ENCODE data around the gene TENM4. TPM values are rescaled to one million over a fixed set of nuclear protein-coding genes. Genes with fewer than 3 reads are reported as not detected.

TENM4 gene
- total and polyA plus RNA-seq, 2 of the 8 experiments (the other 6 are each of a cell fraction or from before 2014, with no cell fraction given): 3.5 to 7.2 TPM

DNA sequence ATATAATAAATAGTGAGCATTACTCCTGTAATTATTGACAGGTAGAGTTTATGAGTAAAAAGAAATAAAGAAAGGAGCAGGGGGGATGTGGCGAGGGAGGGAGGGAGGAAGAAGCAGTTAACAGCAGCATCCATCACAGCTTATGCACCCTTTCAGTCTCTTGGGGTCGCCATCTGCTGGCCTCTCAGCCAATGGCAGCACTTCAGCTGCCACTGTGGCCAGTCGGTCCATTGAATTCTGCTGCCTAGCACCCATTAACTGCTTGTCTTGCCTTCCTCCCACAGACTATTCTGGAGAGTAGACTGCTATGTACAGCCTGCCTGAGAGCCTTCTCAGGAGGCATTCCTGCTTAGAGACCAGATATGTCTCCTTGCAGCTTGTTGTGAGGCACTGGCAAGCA is 388.3 kb downstream of the TENM4 start:
- H2AFZ ChIP-seq (ENCODE audit: low read length): no peak overlapping the region
- no peak overlapping the region for H3K18ac ChIP-seq (ENCODE audit: extremely low read depth, low read length)
- no peak overlapping the region for H3K56ac ChIP-seq (replicated peaks; ENCODE audit: insufficient read length, low read depth, low read length)
- ChIA-PET POLR2A (ENCODE audit: partially characterized antibody) (no interaction called here), CTCF (ENCODE audit: partially characterized antibody) (interaction anchor here (0.6 to 8.0 kb wide), 22 partner anchors 12 to 446 kb away, joined by 3 to 72 read pairs (median 4); no protein-coding TSS in a partner anchor)
- H2BK5ac ChIP-seq (ENCODE audit: low read depth, low read length): no peak overlapping the region
- H4K91ac ChIP-seq (replicated peaks; ENCODE audit: insufficient read length, low read length): no peak overlapping the region
- H4K8ac ChIP-seq (ENCODE audit: extremely low read depth, insufficient read depth, low read length): no peak overlapping the region
- H3K9me3 ChIP-seq (ENCODE audit: insufficient read depth in 2 of 2, low read depth in 1 of 2, low read length in 1 of 2): no peaks in the 10 kb centered on the region
- no peak overlapping the region for H3K4ac ChIP-seq (replicated peaks; ENCODE audit: insufficient read length, low read depth, low read length)
- H3K23me2 ChIP-seq (ENCODE audit: low read depth, low read length): no peaks in the 10 kb centered on the region
- no peak overlapping the region for H2AK5ac ChIP-seq (ENCODE audit: low read depth, low read length)
- no peaks in the 10 kb centered on the region for H3K79me1 ChIP-seq (ENCODE audit: low read depth, low read length)
- H3K4me2 ChIP-seq (ENCODE audit: insufficient read depth in 1 of 2, low read depth in 2 of 2, low read length in 2 of 2): no peak overlapping the region
- H3K4me1 ChIP-seq (replicated peaks in 1 of 4; ENCODE audit: control insufficient read depth in 3 of 4, insufficient read depth in 4 of 4, low read length in 3 of 4): no peaks in the 10 kb centered on the region
- H2BK15ac ChIP-seq (ENCODE audit: low read length): no peak overlapping the region
- no peak overlapping the region for H3K4me3 ChIP-seq (ENCODE audit: extremely low read depth in 1 of 4, insufficient read depth in 2 of 4, low read depth in 3 of 4, low read length in 4 of 4)
- no peak overlapping the region for H3K27ac ChIP-seq (ENCODE audit: low read depth, low read length)
- FAIRE-seq (no peak), DNase-seq (ENCODE audit: low read depth in 1 of 2, low spot score in 2 of 2) (no peak)
- H3K14ac ChIP-seq (ENCODE audit: insufficient read length): no peak overlapping the region
- no peaks in the 10 kb centered on the region for H3K36me3 ChIP-seq (ENCODE audit: control insufficient read depth in 2 of 4, insufficient read depth in 4 of 4, low read length in 3 of 4)
- H3K79me2 ChIP-seq (ENCODE audit: control insufficient read depth in 1 of 2, insufficient read depth in 2 of 2, low read length in 2 of 2): no peaks in the 10 kb centered on the region
- H3K27me3 ChIP-seq (replicated peaks in 1 of 4; ENCODE audit: control insufficient read depth in 3 of 4, extremely low read depth in 1 of 4, insufficient read depth in 3 of 4, low read length in 3 of 4): no peaks in the 10 kb centered on the region
- 65% methylated on average over 3 of the region's 3 CpGs; no CpG with 5 or more reads in 1 of the 2 experiments for WGBS, 2 experiments (ENCODE audit: extremely low coverage in 1 of 2, insufficient coverage in 1 of 2, insufficient read length in 1 of 2, insufficient replicate concordance in 2 of 2, low coverage in 1 of 2, low lambda C conversion rate in 2 of 2, missing lambda C conversion rate in 1 of 2)
- H2BK120ac ChIP-seq (replicated peaks; ENCODE audit: low read depth, low read length): no peak overlapping the region
- H3K9ac ChIP-seq (replicated peaks in 1 of 4; ENCODE audit: extremely low read depth in 1 of 4, low read depth in 3 of 4, low read length in 3 of 4): no peak overlapping the region
- H4K20me1 ChIP-seq (replicated peaks in 1 of 2; ENCODE audit: control insufficient read depth in 1 of 2, insufficient read depth in 2 of 2, low read length in 2 of 2): no peaks in the 10 kb centered on the region
- no peak overlapping the region for H2BK12ac ChIP-seq (ENCODE audit: low read depth, low read length)
- H2BK20ac ChIP-seq (ENCODE audit: low read length): no peak overlapping the region
- H4K5ac ChIP-seq (ENCODE audit: insufficient read length, low read depth, low read length): no peak overlapping the region
- H3K23ac ChIP-seq (ENCODE audit: insufficient read length): no peak overlapping the region
- TF ChIP-seq EGR1 (IDR thresholded peaks at IDR 0.05; ENCODE audit: borderline replicate concordance, low read depth, low read length) (no peak), TBP (IDR thresholded peaks at IDR 0.05; ENCODE audit: low read depth, low read length) (no peak), CBX5 (IDR thresholded peaks at IDR 0.05; ENCODE audit: low read depth, low read length) (no peak), PHF8 (conservative IDR thresholded peaks at IDR 0.05; ENCODE audit: low read depth, low read length) (no peak), SP4 (IDR thresholded peaks at IDR 0.05; ENCODE audit: low read length) (no peak), JUND (IDR thresholded peaks at IDR 0.05; ENCODE audit: low read length) (no peak), RAD21 (IDR thresholded peaks at IDR 0.05 in 1 of 2, conservative IDR thresholded peaks at IDR 0.05 in 1 of 2; ENCODE audit: low read depth in 2 of 2, low read length in 2 of 2) (peak; percentile 44 to 49), SAP30 (IDR thresholded peaks at IDR 0.05; ENCODE audit: insufficient read depth, insufficient replicate concordance, low read length) (no peak), NANOG (IDR thresholded peaks at IDR 0.05; ENCODE audit: insufficient read depth, low read depth, low read length, poor library complexity, severe bottlenecking) (no peak), ASH2L (IDR thresholded peaks at IDR 0.05; ENCODE audit: low read length) (no peak), SIN3A (conservative IDR thresholded peaks at IDR 0.05 in 1 of 2, IDR thresholded peaks at IDR 0.05 in 1 of 2; ENCODE audit: low read depth in 1 of 2, low read length in 2 of 2) (no peak), FOSL1 (IDR thresholded peaks at IDR 0.05; ENCODE audit: insufficient read depth, low read depth, low read length) (no peak)
